Hematopoietic multipotent progenitor cell (in vitro differentiated cells): ENCODE measurements around the gene SLC7A1. TPM values are rescaled to one million over a fixed set of nuclear protein-coding genes. Genes with fewer than 3 reads are reported as not detected.

Experiments used
- DNase-seq, 3 donors: peaks; one replicate each; pipeline ENCODE4 v3.0.0-alpha.2; 2011 to 2015; ENCODE audit warnings: low read depth in 2 of 3, low spot score in 2 of 3
- total RNA-seq: library from RNA; depleted of rRNA; stranded (reverse); fragments of >200 nt; gene quantifications from one replicate; pipeline ENCODE4 v1.2.3, GENCODE V29; 2012

The SLC7A1 gene
- total RNA-seq, 1 donor, result 17.2 TPM

GRCh38 chr13:29534083-29534482, 61.4 kb downstream of the SLC7A1 start:
- no peak for DNase-seq

- no peak for DNase-seq
These were observed 62.7 kb downstream of the SLC7A1 start for GRCh38 chr13:29532821-29533220.

- DNase-seq, result no peak
These were observed 63.4 kb downstream of the SLC7A1 start for GRCh38 chr13:29532116-29532515.

- DNase-seq, result no peak
These were observed 64.6 kb downstream of the SLC7A1 start for GRCh38 chr13:29530901-29531300.

GRCh38 chr13:29529754-29530153, 65.7 kb downstream of the SLC7A1 start:
- no peak for DNase-seq

GRCh38 chr13:29527916-29528315, 67.6 kb downstream of the SLC7A1 start:
- no peak for DNase-seq

- DNase-seq, result no peak
These were observed 68.0 kb downstream of the SLC7A1 start for GRCh38 chr13:29527511-29527910.

GRCh38 chr13:29526741-29527140, 68.7 kb downstream of the SLC7A1 start:
- DNase-seq, result no peak

- DNase-seq, result no peak
These were observed 69.7 kb downstream of the SLC7A1 start for GRCh38 chr13:29525757-29526156.

GRCh38 chr13:29524641-29525040, 70.8 kb downstream of the SLC7A1 start:
- DNase-seq, result no peak

GRCh38 chr13:29524176-29524575, 71.3 kb downstream of the SLC7A1 start:
- DNase-seq, result no peak

GRCh38 chr13:29523199-29523961, 72.1 kb downstream of the SLC7A1 start:
- DNase-seq, result no peak

GRCh38 chr13:29522044-29522685, 73.3 kb downstream of the SLC7A1 start:
- DNase-seq, result no peak

GRCh38 chr13:29521336-29521735, 74.2 kb downstream of the SLC7A1 start:
- no peak for DNase-seq

GRCh38 chr13:29520671-29521070, 74.8 kb downstream of the SLC7A1 start:
- no peak for DNase-seq

GRCh38 chr13:29519921-29520320, 75.6 kb downstream of the SLC7A1 start:
- no peak for DNase-seq

- no peak for DNase-seq
These were observed 78.6 kb downstream of the SLC7A1 start for GRCh38 chr13:29516880-29517279.

GRCh38 chr13:29516012-29516411, 79.5 kb downstream of the SLC7A1 start:
- DNase-seq, result no peak

- DNase-seq, result no peak
These were observed 80.1 kb downstream of the SLC7A1 start for GRCh38 chr13:29515372-29515771.

GRCh38 chr13:29514720-29515310, 80.7 kb downstream of the SLC7A1 start:
- no peak for DNase-seq

GRCh38 chr13:29513981-29514719, 81.3 kb downstream of the SLC7A1 start:
- no peak for DNase-seq
